GM21723 (cell line): ENCODE measurements around the gene PPDPF.
"Not testable (repeated sequence)": the region's sequence is repeated elsewhere in the genome, so short reads cannot be mapped to it uniquely, and the experiment has no call there.

Experiments used
- ATAC-seq: cut with Tn5 transposase; IDR thresholded peaks from one replicate; pipeline ENCODE4 v1.9.1; 2021; ENCODE audit warnings: mild to moderate bottlenecking, moderate library complexity; ENCODE audit not compliant: unreplicated experiment

The PPDPF gene

DNA sequence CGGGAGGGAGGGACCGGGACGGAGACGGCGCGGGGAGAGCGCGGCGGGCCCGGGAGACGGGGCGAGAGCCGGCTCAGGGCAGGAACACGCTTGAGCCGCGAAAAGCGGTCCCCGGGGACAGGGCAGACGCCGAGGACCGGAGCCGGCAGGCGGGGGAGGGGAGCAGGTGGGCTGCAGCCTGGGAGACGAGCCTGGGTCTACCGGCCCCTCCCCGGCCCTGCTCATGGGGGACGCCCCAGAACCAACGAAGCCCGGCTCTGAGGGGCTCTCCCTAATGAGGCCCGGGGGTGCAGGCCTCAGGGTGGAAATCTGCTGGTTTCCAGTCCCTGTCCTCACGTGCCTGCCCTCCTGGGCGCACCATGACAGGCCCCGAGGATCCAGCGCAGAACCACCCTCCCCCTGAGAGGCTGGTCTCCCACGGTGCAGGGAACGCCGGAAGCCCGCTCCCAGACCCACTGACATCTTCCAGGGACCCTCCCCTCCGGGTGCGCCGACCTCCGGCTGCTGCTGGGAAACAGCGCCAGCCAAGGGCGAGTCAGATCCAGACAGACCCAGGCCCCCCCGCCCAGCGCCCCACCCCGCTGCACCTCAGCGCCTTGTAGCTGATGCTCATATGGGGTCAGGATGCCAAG is 21.1 kb upstream of the PPDPF start:
- ATAC-seq, result no peak

DNA sequence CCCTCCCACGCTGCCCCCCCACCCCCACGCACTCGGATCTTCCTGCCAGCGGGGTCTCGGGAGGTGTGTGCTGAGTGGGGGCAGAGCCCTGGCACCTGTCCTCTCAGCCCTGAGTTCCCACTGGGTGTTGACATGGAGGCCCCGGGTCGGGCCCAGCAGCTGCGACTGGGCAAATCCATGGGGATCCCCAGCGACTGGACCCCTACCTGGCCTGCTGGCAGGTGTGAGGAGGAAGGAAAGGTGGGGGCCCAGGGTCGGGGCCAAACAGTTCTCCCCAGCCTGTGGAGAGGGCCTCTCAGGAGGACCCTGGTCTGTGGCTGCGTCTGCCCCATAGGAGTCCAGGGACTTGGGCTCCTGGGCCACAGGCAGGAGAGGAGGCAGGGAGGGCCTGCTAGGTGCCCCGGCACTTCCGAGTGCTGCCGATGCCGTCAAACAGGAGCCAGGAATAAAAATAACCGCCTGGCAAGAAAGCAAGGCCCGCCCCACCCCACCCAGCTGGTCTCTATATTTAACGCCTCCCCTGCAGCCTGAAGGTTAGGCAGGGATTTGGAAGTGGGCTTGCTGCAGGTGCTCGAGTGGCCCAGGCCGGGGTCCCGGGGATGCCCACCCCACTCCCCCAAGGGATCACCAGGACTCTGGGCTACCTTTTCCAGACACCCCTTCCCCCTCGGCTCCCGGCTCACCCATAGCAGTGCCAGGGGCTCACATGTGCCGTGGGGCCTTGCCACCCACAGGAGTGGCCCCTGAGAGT is 20.2 kb upstream of the PPDPF start:
- no peak for ATAC-seq

DNA sequence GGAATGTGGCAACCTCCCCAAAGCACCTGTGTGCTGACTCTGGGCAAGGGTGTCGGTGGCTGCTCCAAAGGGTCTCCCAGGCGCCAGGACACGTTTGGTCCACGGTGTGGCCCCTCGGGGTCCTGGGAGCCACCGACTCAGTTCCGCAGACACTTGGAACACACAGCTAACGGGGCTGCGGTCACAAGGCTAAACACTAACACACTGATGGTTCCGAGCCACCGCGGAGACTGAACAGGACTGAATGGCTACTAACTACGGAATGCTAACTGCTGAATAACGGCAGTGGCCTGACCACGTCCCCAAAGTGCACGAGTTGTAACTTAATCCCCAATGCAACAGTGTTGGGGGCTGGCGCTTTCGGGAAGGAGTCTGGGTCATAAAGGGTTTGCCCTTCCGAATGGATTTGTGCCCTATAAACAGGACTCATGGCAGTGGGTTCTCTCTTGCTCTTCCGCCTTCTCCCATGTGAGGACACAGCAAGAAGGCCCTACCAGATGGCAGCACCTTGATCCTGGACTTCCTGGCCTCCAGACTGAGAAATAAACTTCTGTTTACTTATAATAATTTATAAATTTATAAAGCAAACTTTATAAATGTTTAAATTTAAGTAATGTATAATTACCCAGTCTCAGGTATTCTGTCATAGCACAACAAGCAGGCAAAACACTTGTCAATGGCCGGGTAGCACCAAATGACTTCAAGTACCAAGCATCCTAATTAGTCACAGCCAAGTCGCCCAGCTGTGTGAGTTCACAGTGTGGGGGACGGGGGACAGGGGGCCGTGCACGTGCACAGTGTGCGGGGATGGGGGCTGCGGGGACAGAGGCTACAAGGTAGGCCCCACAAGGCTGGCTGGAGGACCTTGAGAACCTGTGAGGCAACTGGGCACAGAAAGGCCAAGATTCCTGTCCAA is 19.4 kb upstream of the PPDPF start:
- no peak for ATAC-seq

DNA sequence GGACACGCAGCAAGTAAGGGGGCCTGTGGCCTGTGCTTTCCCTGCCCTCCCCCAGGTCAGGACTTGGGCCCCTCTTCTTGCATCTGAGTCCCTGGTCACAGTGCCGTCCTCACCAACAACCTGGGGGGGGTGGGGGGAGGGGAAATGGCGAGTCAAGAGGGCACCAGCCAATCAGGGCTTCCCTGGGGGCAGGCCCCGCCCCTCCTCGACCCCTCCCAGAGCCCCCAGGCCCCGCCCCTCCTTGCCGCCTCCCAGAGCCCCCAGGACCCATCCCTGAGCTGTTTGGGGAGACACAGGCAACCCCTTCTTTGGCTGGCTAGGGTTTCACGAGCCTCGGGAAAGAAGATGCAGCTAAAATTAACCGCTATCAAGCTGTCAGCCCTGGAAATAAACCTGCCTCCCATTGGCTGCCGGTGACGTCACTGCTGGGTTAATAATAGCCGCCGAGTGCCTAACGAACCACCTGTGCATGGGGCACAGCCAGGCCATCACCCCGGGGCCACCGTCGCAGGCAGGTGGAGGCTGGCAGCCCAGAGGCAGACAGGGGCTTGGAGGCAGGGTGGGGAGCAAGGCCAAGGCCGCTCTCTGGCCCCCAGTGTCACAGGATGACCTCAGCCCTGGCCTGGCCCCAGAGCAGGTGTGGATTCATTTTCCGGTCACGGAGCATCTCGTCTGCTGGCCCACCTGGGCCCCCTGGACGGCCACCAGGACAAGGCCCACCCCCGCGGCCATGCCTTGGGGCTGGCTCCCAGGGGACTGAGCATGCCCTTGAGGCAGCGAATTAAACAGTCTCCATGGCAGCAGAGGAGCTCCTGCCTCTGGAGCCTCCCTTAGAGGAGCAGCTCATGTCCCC is 18.5 kb upstream of the PPDPF start:
- ATAC-seq, result no peak

DNA sequence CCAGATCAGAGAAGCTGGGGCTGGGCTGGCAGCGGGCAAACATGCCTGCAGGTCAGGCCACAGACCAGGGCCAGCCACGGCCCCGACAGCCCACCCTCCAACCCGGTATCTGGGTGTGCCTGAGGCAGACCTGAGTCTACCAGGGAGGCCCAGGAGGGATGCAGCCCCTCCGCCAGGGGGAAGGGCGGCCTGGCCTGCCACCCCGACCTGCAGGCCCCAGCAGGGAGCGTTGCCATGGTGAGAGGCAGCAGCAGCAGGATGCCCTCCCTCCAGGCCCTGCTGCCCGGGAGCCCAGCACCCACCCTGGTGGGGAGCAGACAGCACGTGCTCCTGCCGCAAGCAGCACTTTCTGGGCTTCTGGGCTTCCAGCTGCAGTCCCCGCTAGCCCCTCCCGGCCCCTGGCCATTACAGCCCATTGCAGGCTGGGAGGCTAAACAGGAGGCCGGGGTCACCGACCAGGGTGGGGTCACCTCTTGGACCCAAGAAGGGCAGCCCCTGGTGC is 17.8 kb upstream of the PPDPF start:
- ATAC-seq, result no peak

DNA sequence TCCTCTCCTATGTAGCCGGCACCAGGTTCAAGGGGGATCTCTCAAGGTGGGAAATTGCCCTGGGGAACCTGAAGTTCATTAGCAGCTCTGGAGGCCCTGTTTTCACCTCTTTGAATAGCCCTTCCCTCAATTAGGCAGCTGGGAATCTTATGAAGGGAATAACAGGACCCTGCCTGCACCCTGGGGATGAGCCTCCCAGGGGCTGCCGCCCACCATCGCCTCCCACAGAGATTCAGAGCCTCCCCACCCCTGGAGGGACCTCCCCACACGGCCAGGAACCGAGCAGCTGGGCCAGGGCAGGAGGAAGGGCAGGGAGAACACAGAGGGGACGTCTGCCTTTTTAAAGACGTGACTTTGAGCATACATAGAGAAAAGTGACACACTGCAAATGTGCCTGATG is 17.0 kb upstream of the PPDPF start:
- no peak for ATAC-seq

DNA sequence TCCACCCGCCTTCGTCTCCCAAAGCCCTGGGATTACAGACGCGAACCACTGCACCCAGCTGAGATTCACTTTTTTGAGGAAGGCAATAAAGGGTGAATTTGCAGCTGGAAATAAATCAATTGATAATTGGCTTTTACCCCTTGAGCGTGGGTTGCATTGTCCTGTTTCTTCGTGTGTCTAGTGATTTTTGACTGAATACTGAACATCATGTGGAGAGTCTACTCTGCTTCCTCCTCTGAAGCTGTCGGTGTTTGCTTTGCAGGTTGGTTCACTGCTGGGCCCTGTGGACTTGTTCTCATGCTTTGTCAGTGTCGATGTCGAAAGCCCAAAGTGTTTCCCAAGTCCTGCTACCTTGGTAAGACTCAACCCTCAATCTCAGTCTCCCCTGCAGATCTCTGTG is 15.9 kb upstream of the PPDPF start:
- no peak for ATAC-seq

DNA sequence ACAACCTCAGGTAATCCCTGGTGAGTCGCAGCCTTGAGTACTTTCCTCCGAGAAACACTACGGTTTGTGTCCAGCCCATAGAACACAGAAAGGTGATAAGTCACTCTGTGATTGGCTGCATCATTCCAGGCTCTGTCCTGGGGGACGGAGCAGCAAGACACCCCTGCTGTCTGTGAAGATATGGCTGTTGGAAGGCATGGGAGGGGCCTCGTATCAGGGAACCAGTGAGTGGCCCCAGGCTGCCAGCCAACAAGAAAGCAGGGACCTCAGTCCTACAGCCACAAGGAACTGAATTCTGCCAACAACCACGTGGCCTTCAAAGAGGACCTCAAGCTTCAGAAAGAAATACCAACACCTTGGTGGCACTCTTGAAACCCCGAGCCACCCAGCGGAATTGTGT is 15.3 kb upstream of the PPDPF start:
- no peak for ATAC-seq

DNA sequence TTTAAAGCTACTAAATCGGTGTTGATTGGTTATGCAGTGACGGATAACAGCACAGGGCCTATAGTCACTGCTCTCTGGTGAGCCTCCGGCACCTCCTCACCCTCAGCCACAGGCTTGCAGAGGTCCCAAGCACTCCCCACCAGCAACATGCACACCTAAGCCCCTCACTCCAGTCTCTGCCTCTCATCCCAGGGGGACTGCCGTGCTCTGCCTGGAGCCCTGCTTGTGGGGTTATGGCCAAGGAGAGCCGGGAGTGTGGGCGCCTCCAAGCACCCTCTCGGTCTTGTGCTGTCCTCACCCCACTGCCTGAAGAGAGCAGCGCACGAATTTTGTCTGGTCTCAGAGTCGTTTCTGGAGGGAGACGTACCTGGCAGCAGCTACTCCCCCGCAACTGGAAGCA is 14.8 kb upstream of the PPDPF start:
- no peak for ATAC-seq

DNA sequence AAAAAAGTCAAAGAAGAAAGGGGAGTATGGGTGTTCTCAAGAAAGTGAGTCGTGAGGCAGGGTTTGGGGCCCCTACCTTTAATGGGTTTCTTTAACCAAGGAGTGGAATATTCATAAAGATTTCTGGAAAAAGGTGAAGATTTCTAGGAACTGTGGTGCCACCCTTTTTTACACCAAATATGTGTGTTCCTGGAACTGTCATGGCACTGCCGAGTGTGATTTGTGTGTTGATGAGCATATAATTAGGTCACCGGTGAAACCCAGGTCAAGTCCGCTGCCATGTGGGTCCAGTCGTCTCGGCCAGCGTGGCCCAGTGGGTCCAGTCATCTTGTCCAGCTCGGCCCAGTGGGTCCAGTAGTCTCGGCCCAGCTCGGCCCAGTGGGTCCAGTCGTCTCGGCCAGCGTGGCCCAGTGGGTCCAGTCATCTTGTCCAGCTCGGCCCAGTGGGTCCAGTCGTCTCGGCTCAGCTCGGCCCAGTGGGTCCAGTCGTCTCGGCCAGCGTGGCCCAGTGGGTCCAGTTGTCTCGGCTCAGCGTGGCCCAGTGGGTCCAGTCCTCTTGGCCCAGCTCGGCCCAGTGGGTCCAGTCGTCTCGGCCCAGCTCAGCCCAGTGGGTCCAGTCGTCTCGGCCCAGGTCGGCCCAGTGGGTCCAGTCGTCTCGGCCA is 13.4 kb upstream of the PPDPF start:
- no peak for ATAC-seq

DNA sequence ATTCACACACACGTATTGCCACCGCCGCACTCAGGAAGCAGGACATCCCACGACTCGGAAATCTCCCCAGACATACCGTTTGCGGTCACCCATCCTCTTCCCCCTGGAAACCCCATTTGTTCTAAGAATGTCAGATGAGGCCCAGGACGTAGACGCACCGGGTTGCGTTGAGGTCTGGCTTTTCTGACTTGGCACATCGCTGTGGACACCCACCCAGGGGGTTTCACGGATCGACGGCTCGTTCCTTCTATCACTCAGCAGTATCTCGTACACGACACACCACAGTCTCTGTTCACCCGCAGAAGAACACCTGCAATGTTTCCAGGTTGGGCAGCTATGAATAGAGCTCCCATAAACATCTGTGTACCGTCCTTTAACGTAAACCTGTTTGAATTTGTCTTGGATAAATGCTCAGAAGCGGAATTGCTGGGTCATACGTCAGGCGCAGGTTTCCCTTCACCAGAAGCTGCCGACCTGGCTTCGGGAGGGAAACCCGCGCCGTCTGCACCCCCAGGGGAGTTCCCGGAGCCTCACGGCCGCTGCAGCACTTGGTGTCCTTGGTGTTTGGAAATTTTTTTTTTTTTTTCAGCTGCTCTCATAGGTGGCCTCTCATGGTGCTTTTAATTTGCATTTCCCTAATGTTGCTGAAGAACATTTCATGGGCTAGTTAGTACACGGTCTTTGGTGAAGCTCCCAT is 12.3 kb upstream of the PPDPF start:
- no peak for ATAC-seq

DNA sequence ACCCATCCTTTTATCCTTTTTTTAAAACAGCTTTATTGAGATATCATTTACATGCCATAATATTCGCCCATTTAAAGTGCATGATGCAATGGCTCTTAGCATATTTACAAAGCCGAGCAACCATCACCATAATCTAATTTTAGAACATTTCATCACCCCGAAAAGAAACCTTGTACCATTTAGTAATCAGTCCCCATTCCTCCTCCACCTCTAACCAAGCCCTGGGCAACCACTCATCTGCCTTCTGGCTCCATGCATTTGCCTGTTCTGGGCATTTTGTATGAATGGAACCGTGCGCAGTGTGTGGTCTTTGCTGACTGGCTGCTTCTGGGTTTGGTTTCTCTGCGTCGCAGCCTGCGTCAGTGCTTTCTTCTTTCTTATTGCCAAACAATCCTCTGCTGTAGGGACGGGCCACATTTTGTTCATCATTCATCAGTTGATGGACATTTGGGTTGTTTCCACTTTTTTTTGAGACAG is 11.4 kb upstream of the PPDPF start:
- ATAC-seq, result no peak

DNA sequence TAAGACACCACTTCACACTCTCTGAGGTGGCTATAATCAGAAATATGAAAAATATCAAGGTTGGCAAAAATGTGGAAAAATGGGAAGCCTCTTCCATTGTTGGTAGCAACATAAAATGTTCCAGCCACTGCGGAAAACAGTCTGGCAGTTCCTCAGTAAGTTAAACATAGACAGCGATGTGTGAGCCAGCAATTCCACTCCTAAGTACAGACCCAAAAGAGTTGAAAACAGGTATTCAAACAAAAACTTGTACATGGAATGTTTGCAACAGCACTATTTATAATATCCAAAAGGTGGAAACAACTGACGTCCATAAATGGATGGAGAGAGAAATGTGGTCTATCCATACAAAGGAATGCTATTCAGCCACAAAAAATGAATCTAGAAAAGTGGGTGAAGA is 7.4 kb upstream of the PPDPF start:
- no peak for ATAC-seq

DNA sequence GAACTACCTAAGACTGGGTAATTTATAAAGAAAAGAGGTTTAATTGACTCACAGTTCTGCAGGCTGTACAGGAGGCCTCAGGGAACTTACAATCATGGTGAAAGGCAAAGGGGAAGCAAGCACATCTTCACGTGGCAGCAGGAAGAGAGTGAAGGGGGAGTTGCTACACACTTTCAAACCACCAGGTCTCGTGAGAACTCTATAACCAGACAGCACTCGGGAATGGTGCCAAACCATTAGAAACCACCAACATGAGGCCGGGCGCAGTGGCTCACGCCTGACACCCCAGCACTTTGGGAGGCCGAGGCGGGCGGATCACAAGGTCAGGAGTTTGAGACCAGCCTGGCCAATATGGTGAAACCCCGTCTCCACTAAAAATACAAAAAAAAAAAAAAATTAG is 6.0 kb upstream of the PPDPF start:
- ATAC-seq, result not testable (repeated sequence)

DNA sequence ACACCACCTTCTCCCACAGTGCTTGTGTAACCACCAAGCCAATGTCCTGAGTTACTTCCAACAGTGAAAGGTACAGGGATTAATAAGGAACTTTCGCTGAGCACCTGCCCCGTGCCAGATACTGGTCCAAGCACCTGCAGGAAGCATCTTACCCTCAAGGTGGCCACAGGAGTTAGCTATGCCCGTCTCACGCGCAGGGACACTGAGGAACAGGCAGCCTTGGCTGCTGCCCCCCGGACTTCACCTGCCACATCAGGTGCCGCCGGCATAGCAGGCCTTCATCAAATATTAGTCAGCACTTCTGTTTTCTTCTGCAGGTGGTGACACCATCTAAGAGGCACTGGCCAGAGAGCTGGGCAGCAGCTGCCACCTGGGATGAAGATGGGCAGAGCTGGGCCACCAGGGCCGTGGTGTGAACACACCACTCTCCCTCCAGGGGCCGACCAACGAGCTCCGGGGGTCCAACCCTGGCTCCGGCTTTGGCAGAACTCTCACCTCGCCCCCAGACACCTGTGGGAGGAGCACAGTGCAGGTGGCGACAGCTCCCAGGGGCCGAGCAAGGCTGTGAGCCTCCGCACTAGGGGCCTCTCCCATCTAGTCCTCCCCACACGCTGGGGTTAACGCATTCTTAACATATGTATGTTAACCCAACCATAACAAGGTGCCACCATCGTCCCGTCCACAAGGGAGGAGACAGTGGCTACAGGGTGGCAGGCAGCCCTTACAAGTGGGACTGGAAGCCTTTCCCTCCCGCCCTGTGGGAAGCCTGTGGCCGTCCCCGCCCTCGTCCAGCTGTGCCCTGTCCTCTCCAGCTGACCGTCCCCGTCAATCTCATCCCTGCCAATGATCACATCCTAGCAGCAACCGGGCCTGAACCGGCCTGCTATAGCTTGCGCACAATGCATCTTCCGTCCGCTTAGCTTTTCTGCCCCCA is 2.9 kb upstream of the PPDPF start:
- no peak for ATAC-seq

DNA sequence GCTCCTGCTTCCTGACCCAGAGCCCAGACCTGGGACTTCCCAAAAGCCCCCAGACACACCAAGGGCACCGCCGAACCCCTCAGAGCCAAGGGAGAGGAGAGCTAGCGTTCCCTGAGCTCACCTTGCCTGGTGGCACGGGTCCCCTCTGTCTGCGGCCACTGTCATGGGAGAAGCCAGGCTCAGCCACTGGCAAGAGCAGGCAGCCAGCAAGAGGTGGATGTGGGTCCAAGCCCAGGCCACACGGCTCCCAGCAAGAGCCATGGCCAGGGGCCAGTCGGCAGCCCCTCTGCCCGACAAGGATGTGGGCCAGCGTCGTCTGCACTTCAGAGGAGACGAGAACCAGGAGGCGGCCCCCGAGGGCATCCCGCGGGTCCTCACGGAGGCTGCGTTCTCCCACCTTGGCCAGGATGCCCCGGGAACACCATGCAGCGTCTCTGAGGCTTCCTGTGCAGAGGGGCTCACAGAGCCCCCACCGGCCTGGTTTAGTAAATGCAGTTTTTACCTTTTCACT is 2.2 kb upstream of the PPDPF start:
- ATAC-seq, result no peak

DNA sequence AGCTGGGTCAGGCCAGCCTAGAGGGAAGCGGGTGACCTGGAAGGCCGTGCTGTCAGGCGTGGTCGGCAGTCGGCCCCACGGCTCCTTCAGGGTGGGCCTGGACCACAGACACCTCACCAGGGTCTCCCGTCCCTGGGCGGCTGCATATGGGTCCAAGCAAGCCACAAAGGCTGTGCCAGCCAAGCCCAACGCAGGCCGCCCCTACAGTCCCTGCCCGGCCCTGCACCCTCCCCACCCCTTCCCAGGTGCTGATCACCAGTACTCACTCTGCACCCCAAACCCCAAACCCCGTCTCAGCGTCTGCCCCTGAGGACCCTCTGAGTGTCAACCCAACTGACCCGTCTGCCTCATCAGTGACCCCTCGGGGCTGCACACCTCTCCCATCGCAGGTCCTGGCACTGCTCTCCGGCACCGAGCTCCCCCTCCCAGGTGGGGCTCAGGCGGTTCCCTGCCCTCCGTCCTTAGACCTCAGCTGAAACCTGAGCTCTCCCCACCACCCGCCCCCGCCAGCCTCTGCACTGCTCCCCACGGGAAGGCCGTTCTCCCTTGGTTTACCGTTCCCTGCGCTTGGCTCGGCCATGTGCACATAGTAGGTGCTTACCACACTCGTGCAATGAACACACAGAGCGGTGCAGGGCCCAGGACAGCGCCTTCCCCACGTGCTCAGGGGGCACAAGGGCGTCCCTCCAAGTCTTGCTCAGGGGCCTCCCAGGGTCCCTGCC is 1.5 kb upstream of the PPDPF start:
- no peak for ATAC-seq
